NCI-H510A (cell line): ENCODE data around the gene DNAJC13.

Source experiments
- DNase-seq: peaks from one replicate; lab custom pipeline; 2025; lab: John Stamatoyannopoulos, UW

The DNAJC13 gene

GRCh38 chr3:132486099-132486498 lies 68.8 kb downstream of the DNAJC13 start:
- DNase-seq: no peak

GRCh38 chr3:132488151-132488550 lies 70.8 kb downstream of the DNAJC13 start:
- no peak for DNase-seq

DNA sequence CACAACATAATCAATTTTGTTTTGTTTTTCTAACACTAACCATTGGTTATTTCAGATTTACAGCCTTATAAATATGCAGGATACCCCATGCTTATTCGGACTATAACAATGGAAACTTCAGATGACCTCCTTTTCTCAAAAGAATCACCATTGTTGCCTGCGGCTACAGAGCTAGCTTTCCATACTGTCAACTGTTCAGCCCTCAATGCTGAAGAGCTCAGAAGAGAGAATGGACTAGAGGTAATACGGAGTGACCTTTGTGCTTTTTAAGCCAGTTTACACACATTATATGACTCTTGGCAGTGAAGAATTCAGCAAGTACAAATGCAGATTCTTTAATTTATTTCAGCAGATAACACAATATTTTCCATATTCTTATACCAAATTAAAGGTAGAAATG lies 81.8 kb downstream of the DNAJC13 start:
- no peak for DNase-seq

- DNase-seq: no peak
These were observed 86.3 kb downstream of the DNAJC13 start for GRCh38 chr3:132503559-132503958.

GRCh38 chr3:132504375-132504933 lies 87.2 kb downstream of the DNAJC13 start:
- no peak for DNase-seq

DNA sequence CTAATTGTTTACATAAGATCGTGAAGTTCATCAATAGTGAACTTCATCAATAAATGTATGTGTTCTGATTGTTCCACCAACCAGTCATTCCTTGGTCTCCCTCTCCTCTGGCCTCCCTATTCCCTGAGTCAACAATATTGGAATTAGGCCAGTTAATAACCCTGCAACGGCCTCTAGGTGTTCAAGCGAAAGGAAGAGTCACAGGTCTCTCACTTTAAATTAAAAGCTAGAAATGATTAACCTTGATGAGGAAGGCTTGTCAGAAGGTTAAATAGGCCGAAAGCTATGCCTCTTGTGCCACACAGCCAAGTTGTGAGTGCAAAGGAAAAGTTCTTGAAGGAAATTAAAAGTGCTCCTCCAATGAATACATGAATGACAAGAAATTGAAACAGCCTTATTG lies 90.4 kb downstream of the DNAJC13 start:
- no peak for DNase-seq

DNA sequence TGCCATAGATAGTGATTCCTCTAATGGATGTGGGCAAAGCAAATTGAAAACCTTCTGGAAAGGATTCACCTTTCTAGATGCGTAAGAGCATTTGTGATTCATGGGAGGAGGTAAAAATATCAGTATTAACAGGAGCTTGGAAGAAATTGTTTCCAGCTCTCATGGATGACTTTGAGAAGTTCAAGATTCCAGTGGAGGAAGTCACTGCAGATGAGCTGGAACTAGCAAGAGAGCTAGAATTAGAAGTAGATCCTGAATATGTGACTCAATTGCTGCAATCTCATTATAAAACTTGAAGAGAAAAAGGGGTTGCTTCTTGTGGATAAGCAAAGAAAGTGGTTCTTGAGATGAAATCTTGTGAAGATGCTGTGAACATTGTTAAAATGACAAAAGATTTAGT lies 91.8 kb downstream of the DNAJC13 start:
- DNase-seq: no peak

GRCh38 chr3:132509506-132509905 lies 92.2 kb downstream of the DNAJC13 start:
- DNase-seq: no peak

DNA sequence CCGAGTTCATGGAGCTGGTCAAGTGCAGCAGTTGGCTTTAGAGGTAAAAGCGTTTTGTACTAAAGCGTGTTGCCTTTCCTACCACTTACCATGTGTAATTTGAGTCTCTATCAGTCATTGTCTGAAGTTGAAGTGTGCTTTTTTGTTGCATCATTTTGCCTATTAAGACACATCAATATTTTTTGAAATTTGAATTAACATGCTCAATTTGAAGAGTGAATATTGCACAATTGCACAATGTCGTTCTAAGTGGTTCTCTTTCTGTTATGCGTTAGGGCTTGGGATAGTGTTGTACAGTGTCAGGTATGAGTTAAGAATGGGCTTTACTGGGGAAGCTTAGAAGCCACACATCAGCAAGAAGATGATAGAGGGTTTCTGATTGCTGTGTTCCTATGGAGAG lies 95.8 kb downstream of the DNAJC13 start:
- no peak for DNase-seq

DNA sequence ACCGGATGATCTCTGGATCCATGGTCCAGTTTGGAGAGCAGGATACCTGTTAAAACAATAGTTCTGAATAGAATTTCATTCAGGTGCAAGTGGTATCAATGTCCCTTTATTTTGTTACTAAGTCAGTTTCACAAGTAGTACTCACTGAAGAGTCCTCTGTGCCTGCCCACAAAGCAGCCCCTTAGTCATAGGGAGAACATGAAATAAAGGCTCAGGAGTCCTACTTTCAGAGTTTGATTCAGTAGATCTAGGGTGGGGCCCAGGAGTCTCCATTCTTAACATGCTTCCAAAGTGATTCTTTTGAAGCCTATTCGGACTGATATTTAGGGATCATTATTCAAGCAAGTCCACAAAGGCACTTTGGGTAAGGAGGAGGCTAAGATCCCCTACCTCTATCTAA lies 100.0 kb downstream of the DNAJC13 start:
- DNase-seq: no peak

DNA sequence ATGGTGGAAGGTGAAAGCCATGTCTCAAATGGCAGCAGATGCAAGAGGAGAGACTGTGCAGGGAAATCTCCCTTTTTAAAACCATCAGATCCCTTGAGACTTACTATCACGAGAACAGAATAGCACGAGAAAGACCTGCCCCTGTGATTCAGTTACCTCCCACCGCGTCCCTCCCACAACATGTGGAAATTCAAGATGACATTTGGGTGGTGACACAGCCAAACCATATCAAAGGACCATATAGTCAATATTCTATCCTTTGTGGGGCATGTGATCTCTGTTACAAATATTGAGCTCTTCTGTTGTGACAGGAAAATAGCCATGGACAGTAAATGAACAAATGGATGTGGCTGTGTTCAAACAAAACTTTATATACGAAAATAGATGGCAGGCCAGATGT lies 102.6 kb downstream of the DNAJC13 start:
- no peak for DNase-seq

DNA sequence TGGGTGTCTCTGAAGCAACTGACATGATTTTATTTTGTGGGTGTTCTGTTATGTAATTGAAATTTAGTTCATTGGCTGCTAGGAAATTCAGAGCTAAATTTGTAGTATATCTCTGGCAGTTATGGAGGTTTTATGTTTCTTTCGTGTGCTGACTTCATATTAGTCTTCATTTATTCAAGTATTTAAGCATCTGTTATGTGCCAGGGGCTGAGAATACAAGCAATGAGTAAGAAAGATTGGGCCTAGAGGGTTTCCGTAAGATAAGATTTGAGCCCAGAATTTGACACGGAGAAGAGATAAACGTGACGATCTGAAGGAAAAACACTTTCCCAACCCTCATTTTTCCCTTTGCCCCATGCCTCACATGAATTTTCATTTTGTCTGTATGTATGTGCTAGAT lies 104.6 kb downstream of the DNAJC13 start:
- no peak for DNase-seq

- no peak for DNase-seq
These were observed 105.1 kb downstream of the DNAJC13 start for GRCh38 chr3:132522353-132522752.

- no peak for DNase-seq
These were observed 113.3 kb downstream of the DNAJC13 start for GRCh38 chr3:132530624-132531023.

DNA sequence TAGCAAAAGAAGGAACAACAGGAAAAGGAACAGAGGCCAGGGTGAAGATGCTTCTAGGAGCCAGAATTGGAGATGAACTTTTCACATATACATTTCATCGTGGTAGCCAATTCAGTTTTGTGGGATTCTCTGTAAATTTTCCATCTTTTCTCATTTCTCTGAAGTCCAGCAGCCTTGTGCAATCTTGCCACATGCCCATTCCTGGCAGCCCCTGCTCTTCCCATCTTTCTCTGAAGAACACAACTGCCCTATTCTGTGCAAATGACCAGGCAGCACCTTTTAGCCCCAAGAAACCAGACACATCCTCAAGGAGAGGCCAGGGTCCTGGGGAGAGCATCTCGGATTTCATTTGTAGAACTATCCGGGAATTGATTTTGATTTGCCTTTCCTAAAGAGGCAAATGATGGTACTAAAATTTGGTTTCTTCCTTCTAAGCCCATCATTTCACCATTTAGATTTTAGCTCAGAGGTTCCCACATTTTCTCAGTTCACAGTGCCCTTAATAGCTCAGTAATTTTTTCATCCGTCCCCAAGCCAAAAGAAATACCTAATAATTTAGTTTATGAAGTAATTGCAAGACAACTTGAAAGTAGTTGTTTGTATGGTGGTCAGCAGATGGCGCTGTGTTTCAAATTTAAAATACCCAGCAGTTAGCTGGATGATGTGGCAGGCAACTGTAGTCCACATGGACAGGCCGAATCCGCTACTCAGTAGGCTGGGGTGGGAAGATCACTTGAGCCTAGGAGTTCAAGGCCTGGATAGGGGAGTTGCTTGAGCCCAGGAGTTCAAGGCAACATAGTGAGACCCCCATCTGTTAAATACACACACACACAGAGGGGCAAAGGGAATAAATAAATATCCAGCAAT lies 118.5 kb downstream of the DNAJC13 start:
- no peak for DNase-seq

DNA sequence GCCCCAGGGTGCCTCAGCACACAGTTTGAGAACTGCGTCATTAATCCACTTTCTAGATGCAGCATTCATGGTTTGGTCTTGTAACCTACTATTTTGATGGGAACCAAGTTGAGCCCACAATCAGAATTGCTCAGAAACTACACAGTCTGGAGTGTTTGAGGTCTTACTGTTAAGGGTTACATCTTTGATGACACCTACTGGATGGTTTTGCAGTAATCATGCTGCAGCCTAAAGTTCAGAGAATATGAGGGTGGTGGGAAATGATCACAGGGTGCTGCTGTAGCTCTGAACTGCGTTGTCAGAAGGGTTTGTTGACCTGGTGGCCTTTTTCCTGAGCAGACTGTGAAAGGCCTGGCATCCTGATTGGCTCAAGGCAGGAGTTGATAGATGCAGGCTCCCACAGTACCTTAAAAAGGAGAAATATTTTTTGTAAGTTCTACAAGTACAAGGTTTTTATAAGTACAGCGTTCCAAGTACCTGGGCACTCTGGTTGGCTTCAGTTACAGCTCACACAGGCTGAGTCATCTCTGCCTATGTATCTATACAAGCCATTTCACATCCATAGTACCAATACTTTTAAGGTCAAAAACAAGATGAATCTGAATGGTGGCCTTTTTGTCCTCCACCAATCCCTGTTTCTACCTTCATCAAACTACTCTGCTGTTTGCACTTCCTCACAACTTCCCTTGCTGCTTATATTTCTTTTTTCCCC lies 119.3 kb downstream of the DNAJC13 start:
- DNase-seq: no peak

DNA sequence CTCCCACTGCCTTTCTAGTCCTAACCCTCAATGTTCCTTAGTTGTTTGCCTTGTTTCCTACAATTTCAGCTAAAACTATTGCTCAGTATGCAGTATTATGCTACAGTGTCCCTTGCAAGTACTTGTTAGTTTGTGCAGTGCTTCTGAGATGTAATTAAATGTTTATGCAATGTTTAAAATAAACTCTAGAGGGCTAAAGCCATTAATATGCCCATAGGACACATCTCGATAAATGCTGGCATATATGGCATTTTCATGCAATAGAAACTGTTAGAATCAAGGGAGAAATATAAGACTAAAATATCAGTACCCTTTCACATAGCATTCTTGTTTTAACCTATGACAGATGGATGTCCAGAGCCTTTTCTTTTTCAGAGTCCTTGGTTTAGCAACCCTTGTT lies 120.0 kb downstream of the DNAJC13 start:
- DNase-seq: no peak

GRCh38 chr3:132538072-132538471 lies 120.8 kb downstream of the DNAJC13 start:
- DNase-seq: no peak

DNA sequence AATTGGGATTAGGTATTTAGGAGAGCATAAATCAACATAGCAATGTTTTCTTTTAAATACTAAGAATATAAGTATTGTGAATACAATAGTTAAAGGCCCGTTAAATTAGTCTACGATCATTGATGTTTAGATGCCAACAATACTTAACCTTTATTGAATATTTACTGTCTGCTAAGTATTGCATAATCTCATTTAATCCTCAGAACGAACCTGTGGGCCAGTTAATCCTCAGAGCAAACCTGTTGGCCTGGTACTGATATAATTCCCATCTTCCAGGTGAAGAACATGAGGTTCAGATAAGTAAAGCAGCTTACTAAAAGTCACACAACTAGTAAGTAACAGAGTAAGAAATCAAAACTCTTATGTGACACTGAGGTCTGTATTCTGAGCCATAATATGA lies 122.4 kb downstream of the DNAJC13 start:
- DNase-seq: no peak

DNA sequence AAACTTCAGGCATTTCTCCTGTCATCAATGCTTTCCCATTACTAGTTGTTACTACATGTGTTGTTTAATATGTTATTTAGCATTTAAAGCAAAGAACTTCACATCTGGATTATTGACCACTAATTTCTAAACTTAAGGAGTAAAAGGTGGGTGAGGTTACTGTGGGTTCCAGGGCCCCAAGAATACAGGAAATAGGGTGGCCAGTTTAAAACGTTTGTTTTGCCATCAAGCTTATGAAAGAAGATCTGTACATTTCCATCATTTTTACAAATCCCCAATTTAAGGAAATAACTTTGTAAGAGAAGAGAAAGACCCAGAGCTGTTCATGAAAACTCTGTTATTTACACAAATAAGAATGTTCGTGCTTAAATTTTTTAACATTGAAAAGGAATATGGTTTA lies 125.3 kb downstream of the DNAJC13 start:
- DNase-seq: no peak

GRCh38 chr3:132543011-132543739 lies 125.9 kb downstream of the DNAJC13 start:
- DNase-seq: no peak

DNA sequence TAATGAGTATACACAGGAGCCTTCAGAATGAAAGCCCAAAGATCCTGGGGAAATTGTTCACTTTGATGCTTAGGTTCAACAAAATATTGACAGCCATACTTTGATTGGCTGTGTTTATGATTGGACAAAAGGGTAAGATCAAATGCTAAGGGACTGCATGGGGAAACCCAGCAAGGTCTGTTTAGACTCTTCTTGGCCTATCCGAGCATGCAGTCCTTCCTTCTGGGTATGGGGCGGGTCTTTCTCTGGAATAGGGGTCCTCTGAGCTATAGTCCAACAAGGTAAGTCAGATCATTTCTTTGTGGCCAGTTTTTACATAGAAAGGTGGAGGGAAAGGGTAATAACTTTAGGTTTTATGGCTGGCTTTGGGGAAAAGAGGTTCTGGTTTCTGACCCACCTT lies 126.8 kb downstream of the DNAJC13 start:
- DNase-seq: no peak

- no peak for DNase-seq
These were observed 128.2 kb downstream of the DNAJC13 start for GRCh38 chr3:132545471-132545870.
